DND-41 (cell line): ENCODE measurements around the gene SPTLC2.

Source experiments
- CTCF ChIP-seq: IDR thresholded peaks from 2 replicates; pipeline ENCODE4 v1.5.1; 2012; ENCODE audit warnings: borderline replicate concordance, low read length, moderate library complexity, mild to moderate bottlenecking; ENCODE audit not compliant: poor library complexity, severe bottlenecking; ENCODE audit errors: extremely low read depth
- EZH2 ChIP-seq: IDR thresholded peaks from 3 replicates; pipeline ENCODE4 v1.6.1; 2012; ENCODE audit warnings: borderline replicate concordance, low read depth, mild to moderate bottlenecking, moderate library complexity, low read length, inconsistent platforms; ENCODE audit not compliant: severe bottlenecking

- TF ChIP-seq CTCF: no peak
- no peak for TF ChIP-seq EZH2
Observed at GRCh38 chr14:77470224-77470870, 146.1 kb downstream of the SPTLC2 start.
